ENCODE measurements around the gene SLPI. TPM values are rescaled to one million over a fixed set of nuclear protein-coding genes. Genes with fewer than 3 reads are reported as not detected.

The SLPI gene
- total RNA-seq, 6 experiments from 2014 or later: 0.33 to 0.66 TPM; not detected in 4

- no peak for TF ChIP-seq CTCF (IDR thresholded peaks at IDR 0.05)
- Mint-ChIP-seq H3K4me3 (no peak overlapping the region), H3K27me3 (ENCODE audit: insufficient read depth) (peaks cover 10% of the 10 kb centered on the region; the same call in 1 of the 2 replicates), H3K4me1 (ENCODE audit: low read depth) (no peaks in the 10 kb centered on the region), H3K36me3 (ENCODE audit: low read depth) (no peaks in the 10 kb centered on the region), H3K27ac (no peak overlapping the region), H3K9me3 (no peaks in the 10 kb centered on the region)
- DNase-seq: no peak
Observed at GRCh38 chr20:45218124-45218523, 36.2 kb downstream of the SLPI start.

- no peak for DNase-seq
- Mint-ChIP-seq H3K4me1 (ENCODE audit: low read depth) (no peaks in the 10 kb centered on the region), H3K27me3 (ENCODE audit: insufficient read depth) (peaks cover 8% of the 10 kb centered on the region), H3K36me3 (ENCODE audit: low read depth) (no peaks in the 10 kb centered on the region), H3K27ac (no peak overlapping the region), H3K9me3 (no peaks in the 10 kb centered on the region), H3K4me3 (no peak overlapping the region)
- TF ChIP-seq CTCF (IDR thresholded peaks at IDR 0.05): no peak
Observed at GRCh38 chr20:45212836-45213235, 41.5 kb downstream of the SLPI start.

- Mint-ChIP-seq H3K36me3 (ENCODE audit: low read depth) (no peaks in the 10 kb centered on the region), H3K27ac (no peak overlapping the region), H3K27me3 (ENCODE audit: insufficient read depth) (peaks cover 10% of the 10 kb centered on the region), H3K9me3 (no peaks in the 10 kb centered on the region), H3K4me3 (no peak overlapping the region), H3K4me1 (ENCODE audit: low read depth) (no peaks in the 10 kb centered on the region)
- no peak for DNase-seq
- no peak for TF ChIP-seq CTCF (IDR thresholded peaks at IDR 0.05)
Observed at GRCh38 chr20:45211569-45212474, 42.5 kb downstream of the SLPI start.

- Mint-ChIP-seq H3K9me3 (no peaks in the 10 kb centered on the region), H3K4me1 (ENCODE audit: low read depth) (no peaks in the 10 kb centered on the region), H3K4me3 (no peak overlapping the region), H3K27me3 (ENCODE audit: insufficient read depth) (peaks cover 10% of the 10 kb centered on the region), H3K27ac (no peak overlapping the region), H3K36me3 (ENCODE audit: low read depth) (no peaks in the 10 kb centered on the region)
- DNase-seq: no peak
- TF ChIP-seq CTCF (IDR thresholded peaks at IDR 0.05): no peak
Observed at GRCh38 chr20:45209924-45210323, 44.4 kb downstream of the SLPI start.

- DNase-seq: no peak
- no peaks in the 10 kb centered on the region for H3K4me1 Mint-ChIP-seq (ENCODE audit: low read depth)
- no peaks in the 10 kb centered on the region for H3K9me3 Mint-ChIP-seq
- H3K36me3 Mint-ChIP-seq (ENCODE audit: low read depth): no peaks in the 10 kb centered on the region
- H3K27me3 Mint-ChIP-seq (ENCODE audit: insufficient read depth): peaks cover 9% of the 10 kb centered on the region
- no peak within 1 kb of the TSS for H3K27ac Mint-ChIP-seq
- TF ChIP-seq CTCF (IDR thresholded peaks at IDR 0.05): no peak
- H3K4me3 Mint-ChIP-seq: no peak within 1 kb of the TSS
Observed at GRCh38 chr20:45206725-45207124, 47.6 kb downstream of the SLPI start, which contains the start of gene SEMG1. TSS of gene SEMG1 (plus strand) at chr20:45207033. CDS start at chr20:45207054, 21 bp downstream.

Other genes with a start within 250 kb of the SLPI start
- under 1 TPM; 0.46 to 0.95 (median 0.73) TPM for gene KCNS1, start 153.4 kb downstream of the SLPI start, total RNA-seq (2021; fragmentation: NEBNext Ultra II Directional; extraction: Animal tissue kit (Norgen Biotek cat#: 25700))
- not detected for gene WFDC5, start 139.4 kb downstream of the SLPI start, total RNA-seq (2021; fragmentation: NEBNext Ultra II Directional; extraction: Animal tissue kit (Norgen Biotek cat#: 25700))
- gene WFDC12, start 130.1 kb downstream of the SLPI start, total RNA-seq (2021; fragmentation: NEBNext Ultra II Directional; extraction: Animal tissue kit (Norgen Biotek cat#: 25700)): not detected
- gene PI3, start 79.7 kb downstream of the SLPI start, total RNA-seq (2021; fragmentation: NEBNext Ultra II Directional; extraction: Animal tissue kit (Norgen Biotek cat#: 25700)): not detected
- gene SEMG1, start 47.5 kb downstream of the SLPI start, total RNA-seq (2021; fragmentation: NEBNext Ultra II Directional; extraction: Animal tissue kit (Norgen Biotek cat#: 25700)): not detected
- gene SEMG2, start 33.2 kb downstream of the SLPI start, total RNA-seq (2021; fragmentation: NEBNext Ultra II Directional; extraction: Animal tissue kit (Norgen Biotek cat#: 25700)): not detected
- gene RBPJL, start 52.3 kb upstream of the SLPI start, total RNA-seq (2021; fragmentation: NEBNext Ultra II Directional; extraction: Animal tissue kit (Norgen Biotek cat#: 25700)): not detected
- not detected for gene MATN4, start 53.7 kb upstream of the SLPI start, total RNA-seq (2021; fragmentation: NEBNext Ultra II Directional; extraction: Animal tissue kit (Norgen Biotek cat#: 25700))
- 100 to 1,000 TPM; 122 to 146 (median 135) TPM for gene SDC4, start 93.9 kb upstream of the SLPI start, total RNA-seq (2021; fragmentation: NEBNext Ultra II Directional; extraction: Animal tissue kit (Norgen Biotek cat#: 25700))
- 10 to 100 TPM; 22.9 to 34.1 (median 27.6) TPM for gene SYS1, start 108.6 kb upstream of the SLPI start, total RNA-seq (2021; fragmentation: NEBNext Ultra II Directional; extraction: Animal tissue kit (Norgen Biotek cat#: 25700))
- gene TP53TG5, start 123.8 kb upstream of the SLPI start, total RNA-seq (2021; fragmentation: NEBNext Ultra II Directional; extraction: Animal tissue kit (Norgen Biotek cat#: 25700)): not detected
- gene DBNDD2, start 153.7 kb upstream of the SLPI start, total RNA-seq (2021; fragmentation: NEBNext Ultra II Directional; extraction: Animal tissue kit (Norgen Biotek cat#: 25700)): 10 to 100 TPM; 15.2 to 19.5 (median 19.0) TPM
- 10 to 100 TPM; 76.7 to 94.0 (median 81.8) TPM for gene PIGT, start 161.6 kb upstream of the SLPI start, total RNA-seq (2021; fragmentation: NEBNext Ultra II Directional; extraction: Animal tissue kit (Norgen Biotek cat#: 25700))
- gene WFDC2, start 215.2 kb upstream of the SLPI start, total RNA-seq (2021; fragmentation: NEBNext Ultra II Directional; extraction: Animal tissue kit (Norgen Biotek cat#: 25700)): under 1 TPM in 1 of 6 experiments, not detected in 5; 0.97 TPM

Data from HFFc6 (cell line).